BJ (cell line): ENCODE results near the gene KIF26B. TPM values are rescaled to one million over a fixed set of nuclear protein-coding genes. Genes with fewer than 3 reads are reported as not detected.

ENCODE experiments used
- CTCF ChIA-PET: fragments of 350-600 bp; formaldehyde crosslinking; extraction: SDS; loops from one replicate; lab custom pipeline; 2021; ENCODE audit warnings: antibody characterized with exemption, inconsistent platforms; lab: Yijun Ruan, JAX
- POLR2A ChIA-PET: fragments of 300-600 bp; sonication (Branson Sonifier 250); formaldehyde crosslinking; extraction: SDS; loops from one replicate; lab custom pipeline; 2021; ENCODE audit warnings: antibody characterized with exemption; lab: Charles Lee
- DNase-seq: peaks from one replicate; pipeline ENCODE4 v3.0.0-alpha.2; 2011; ENCODE audit warnings: low read depth
- H3K27me3 ChIP-seq: 2 replicates; pipeline ENCODE4 v1.6.0; 2011; ENCODE audit warnings: low read length; ENCODE audit not compliant: control insufficient read depth, insufficient read depth
- H3K36me3 ChIP-seq: 2 replicates; pipeline ENCODE4 v1.5.1; 2011; ENCODE audit warnings: low read length; ENCODE audit not compliant: control insufficient read depth, insufficient read depth
- H3K4me3 ChIP-seq: 2 replicates; pipeline ENCODE4 v1.5.1; 2011; ENCODE audit warnings: low read depth, mild to moderate bottlenecking, control low read depth, low read length
- polyA plus RNA-seq: library from polyadenylated mRNA; depleted of rRNA; stranded (reverse); fragments of >200 nt; gene quantifications from 2 replicates; pipeline ENCODE4 v1.2.3, GENCODE V29; 2011
- TF ChIP-seq, protein P1 (sequence below): IDR thresholded peaks from 2 replicates; pipeline ENCODE4 v1.5.1; 2011; ENCODE audit warnings: low read depth, mild to moderate bottlenecking, control low read depth, inconsistent platforms, low read length, moderate library complexity; ENCODE audit not compliant: insufficient read depth

Gene KIF26B
- polyA plus RNA-seq, 1 experiment: 2.8 TPM

DNA sequence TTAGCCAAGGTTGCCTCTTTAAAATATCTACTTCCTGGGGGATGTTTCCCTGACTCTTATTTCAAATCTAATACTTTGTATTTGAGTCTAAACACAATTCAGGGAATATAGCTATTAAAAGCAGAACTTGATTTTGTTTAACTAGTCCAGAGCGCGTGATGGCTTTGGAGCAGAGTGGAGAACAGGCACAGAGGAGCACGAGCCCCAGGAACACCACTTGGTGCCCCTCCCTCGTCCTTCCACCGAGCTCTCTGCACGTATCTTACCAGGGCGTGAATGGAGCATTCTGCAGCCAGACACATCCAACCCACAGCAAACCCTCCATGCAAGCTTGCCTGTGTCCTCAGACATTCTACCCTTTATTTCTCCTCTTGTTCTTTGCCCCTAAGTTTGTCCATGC lies 14.1 kb downstream of the KIF26B start:
- Histone ChIP-seq H3K4me3 (no peak overlapping the region), H3K36me3 (no peaks in the 10 kb centered on the region), H3K27me3 (no peaks in the 10 kb centered on the region)
- ChIA-PET POLR2A (no interaction called here), CTCF (interaction anchor here (0.6 kb wide), 1 partner anchor 89 kb away, joined by 3 read pairs; no protein-coding TSS in a partner anchor)
- DNase-seq: no peak
- TF ChIP-seq, protein P1, sequence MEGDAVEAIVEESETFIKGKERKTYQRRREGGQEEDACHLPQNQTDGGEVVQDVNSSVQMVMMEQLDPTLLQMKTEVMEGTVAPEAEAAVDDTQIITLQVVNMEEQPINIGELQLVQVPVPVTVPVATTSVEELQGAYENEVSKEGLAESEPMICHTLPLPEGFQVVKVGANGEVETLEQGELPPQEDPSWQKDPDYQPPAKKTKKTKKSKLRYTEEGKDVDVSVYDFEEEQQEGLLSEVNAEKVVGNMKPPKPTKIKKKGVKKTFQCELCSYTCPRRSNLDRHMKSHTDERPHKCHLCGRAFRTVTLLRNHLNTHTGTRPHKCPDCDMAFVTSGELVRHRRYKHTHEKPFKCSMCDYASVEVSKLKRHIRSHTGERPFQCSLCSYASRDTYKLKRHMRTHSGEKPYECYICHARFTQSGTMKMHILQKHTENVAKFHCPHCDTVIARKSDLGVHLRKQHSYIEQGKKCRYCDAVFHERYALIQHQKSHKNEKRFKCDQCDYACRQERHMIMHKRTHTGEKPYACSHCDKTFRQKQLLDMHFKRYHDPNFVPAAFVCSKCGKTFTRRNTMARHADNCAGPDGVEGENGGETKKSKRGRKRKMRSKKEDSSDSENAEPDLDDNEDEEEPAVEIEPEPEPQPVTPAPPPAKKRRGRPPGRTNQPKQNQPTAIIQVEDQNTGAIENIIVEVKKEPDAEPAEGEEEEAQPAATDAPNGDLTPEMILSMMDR: no peak

DNA sequence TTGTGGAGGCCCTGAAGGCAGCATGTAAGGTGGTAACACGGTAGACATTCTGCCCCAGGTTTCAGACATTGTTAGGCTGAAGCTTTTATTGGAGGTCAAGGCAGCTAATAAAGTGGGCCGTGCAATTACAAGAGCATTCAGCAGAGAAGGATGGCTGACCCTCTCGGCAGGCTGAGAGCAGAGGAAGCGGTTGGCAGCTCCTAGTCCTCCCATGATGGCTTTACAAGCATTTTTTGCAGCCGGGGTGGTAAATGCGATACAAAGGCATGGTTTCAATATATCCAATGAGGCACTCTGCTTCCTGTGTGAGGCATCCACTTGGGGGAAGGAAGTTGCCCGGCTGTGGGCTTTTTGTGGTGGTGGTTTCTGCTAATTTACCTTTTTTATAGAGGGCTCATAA lies 14.6 kb downstream of the KIF26B start:
- DNase-seq: no peak
- TF ChIP-seq, protein P1: no peak
- ChIA-PET POLR2A (interaction anchor here (0.6 kb wide), 1 partner anchor 138 kb away, joined by 3 read pairs; no protein-coding TSS in a partner anchor), CTCF (no interaction called here)
- H3K4me3 ChIP-seq: no peak overlapping the region
- H3K27me3 ChIP-seq: no peaks in the 10 kb centered on the region
- H3K36me3 ChIP-seq: no peaks in the 10 kb centered on the region

DNA sequence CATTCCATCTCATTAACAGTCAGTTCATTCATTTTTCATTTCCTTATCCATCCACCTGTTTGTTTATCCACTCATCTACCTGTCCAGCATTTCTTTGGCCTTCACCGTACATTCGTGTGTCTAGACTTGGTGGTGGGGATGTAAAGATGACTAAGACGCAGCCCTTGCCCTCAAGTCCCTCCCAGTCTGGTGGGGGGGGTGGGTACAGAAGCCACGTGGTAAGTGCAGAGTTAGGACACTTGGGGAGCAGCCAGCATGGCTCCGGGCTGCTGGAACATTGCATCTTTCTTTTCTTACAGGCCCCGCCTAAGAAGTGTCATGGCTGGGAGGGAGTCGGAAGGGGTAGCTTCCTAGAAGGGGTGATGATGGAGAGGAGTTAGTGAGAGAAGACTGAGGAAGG lies 17.2 kb downstream of the KIF26B start:
- DNase-seq: no peak
- TF ChIP-seq, protein P1: no peak
- CTCF ChIA-PET: no interaction called here

GRCh38 chr1:245172829-245173228 lies 18.0 kb downstream of the KIF26B start:
- Histone ChIP-seq H3K27me3 (no peaks in the 10 kb centered on the region), H3K36me3 (peaks cover 1% of the 10 kb centered on the region; the same call in 1 of the 2 replicates), H3K4me3 (no peak overlapping the region)
- ChIA-PET POLR2A (no interaction called here), CTCF (interaction anchor here (1.1 kb wide), 1 partner anchor 20 kb away, joined by 3 read pairs; no protein-coding TSS in a partner anchor)
- DNase-seq: no peak
- TF ChIP-seq, protein P1: no peak

More for the DNA sequence above, 17.2 kb downstream of the KIF26B start:
- POLR2A ChIA-PET: no interaction called here
- peaks cover 1% of the 10 kb centered on the region; the same call in 1 of the 2 replicates for H3K36me3 ChIP-seq
- H3K27me3 ChIP-seq: no peaks in the 10 kb centered on the region
- H3K4me3 ChIP-seq: no peak overlapping the region

DNA sequence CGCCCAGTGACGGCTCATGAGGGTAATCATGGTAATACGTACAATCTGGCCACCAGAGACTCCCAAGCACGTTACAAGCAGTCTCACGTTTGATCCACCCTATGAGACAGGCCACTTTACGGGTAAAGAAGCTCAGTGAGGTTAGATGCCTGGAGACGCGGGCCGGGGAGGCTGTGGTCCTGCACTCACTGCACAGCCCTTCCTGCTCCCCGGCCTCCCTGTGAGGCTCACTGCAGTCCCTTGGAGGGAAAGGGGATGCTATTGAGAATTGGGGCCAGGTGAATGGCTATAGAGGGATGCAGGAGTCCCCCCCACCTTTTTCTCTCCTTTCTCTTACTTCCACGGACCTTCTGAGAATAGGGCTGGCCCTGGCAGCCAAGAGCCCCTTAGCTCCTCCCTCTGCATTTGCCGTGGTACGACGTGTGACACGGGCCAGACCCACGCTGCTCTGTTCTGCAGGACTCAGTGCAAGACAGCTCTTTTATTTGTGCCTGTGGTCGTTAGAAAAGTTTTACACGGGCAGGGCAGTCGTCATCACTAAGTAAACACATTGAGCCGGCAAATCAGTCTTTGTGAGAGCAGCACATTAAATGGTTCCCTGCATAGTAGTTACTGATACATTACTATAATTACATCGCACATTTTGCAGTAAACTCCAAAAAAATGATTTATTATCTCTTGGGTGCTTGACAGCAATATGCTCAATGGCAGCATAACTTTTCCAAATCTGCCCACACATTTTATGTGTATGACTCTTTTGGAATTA lies 18.8 kb downstream of the KIF26B start:
- no peak overlapping the region for H3K4me3 ChIP-seq
- peaks cover 1% of the 10 kb centered on the region; the same call in 1 of the 2 replicates for H3K36me3 ChIP-seq
- TF ChIP-seq, protein P1: no peak
- ChIA-PET CTCF (interaction anchor here (1.1 kb wide), 1 partner anchor 20 kb away, joined by 3 read pairs; no protein-coding TSS in a partner anchor), POLR2A (no interaction called here)
- no peak for DNase-seq
- H3K27me3 ChIP-seq: no peaks in the 10 kb centered on the region
